PC-9 (cell line): ENCODE data around the gene SIK2. TPM values are rescaled to one million over a fixed set of nuclear protein-coding genes. Genes with fewer than 3 reads are reported as not detected.

Experiments used
- BruUV-seq: library from RNA; stranded (reverse); fragments of 400-500 nt; replicated peaks from 2 replicates; lab custom pipeline; 2021; lab: Mats Ljungman, UMichigan
- CTCF ChIA-PET: fragments of 300-600 bp; sonication (Branson Sonifier 250); formaldehyde crosslinking; loops from one replicate; lab custom pipeline; 2022; ENCODE audit warnings: antibody characterized with exemption; lab: Charles Lee
- POLR2A ChIA-PET: fragments of 300-600 bp; sonication (Branson Sonifier 250); formaldehyde crosslinking; loops from one replicate; lab custom pipeline; 2022; ENCODE audit warnings: antibody characterized with exemption; ENCODE audit not compliant: unreplicated experiment; lab: Charles Lee
- DNase-seq, 2 experiments: peaks; one replicate each; pipeline versions ENCODE4 v3.0.0 to v3.0.0-alpha.2; 2015 to 2022; ENCODE audit warnings: mixed read lengths in 1 of 2
- H2AFZ ChIP-seq: fragments of 200-600 bp; sonication (generic); 2 replicates; pipeline ENCODE4 v1.8.1; 2017; ENCODE audit warnings: antibody characterized with exemption
- H3F3A ChIP-seq: fragments of 200-600 bp; sonication (generic); 2 replicates; pipeline ENCODE4 v1.8.1; 2017; ENCODE audit warnings: antibody characterized with exemption, mild to moderate bottlenecking, low read depth; ENCODE audit not compliant: insufficient read depth
- H3K27ac ChIP-seq: fragments of 200-600 bp; sonication (generic); 2 replicates; pipeline ENCODE4 v1.6.1; 2016; ENCODE audit warnings: mixed run types
- H3K27me3 ChIP-seq: fragments of 200-600 bp; sonication (generic); 2 replicates; pipeline ENCODE4 v1.6.1; 2016; ENCODE audit warnings: low read depth, mixed run types; ENCODE audit not compliant: insufficient read depth
- H3K36me3 ChIP-seq: fragments of 200-600 bp; sonication (generic); 2 replicates; pipeline ENCODE4 v1.6.1; 2016; ENCODE audit warnings: low read depth, mixed run types
- H3K4me1 ChIP-seq: fragments of 200-600 bp; sonication (generic); replicated peaks from 2 replicates; pipeline ENCODE4 v1.6.1; 2016; ENCODE audit warnings: mixed run types; ENCODE audit not compliant: insufficient read depth
- H3K4me2 ChIP-seq: fragments of 200-600 bp; sonication (generic); 2 replicates; pipeline ENCODE4 v1.6.1; 2017; ENCODE audit warnings: mixed run types
- H3K4me3 ChIP-seq: fragments of 200-600 bp; sonication (generic); 2 replicates; pipeline ENCODE4 v1.6.1; 2016; ENCODE audit warnings: mixed run types
- H3K79me2 ChIP-seq: fragments of 200-600 bp; sonication (generic); 2 replicates; pipeline ENCODE4 v1.6.1; 2017; ENCODE audit warnings: low read depth, mixed run types
- H3K9me2 ChIP-seq: fragments of 200-600 bp; sonication (generic); 2 replicates; pipeline ENCODE4 v1.8.1; 2017; ENCODE audit warnings: mild to moderate bottlenecking; ENCODE audit not compliant: insufficient read depth
- H3K9me3 ChIP-seq: fragments of 200-600 bp; sonication (generic); 2 replicates; pipeline ENCODE4 v1.8.1; 2016; ENCODE audit warnings: low read depth; ENCODE audit not compliant: insufficient read depth
- H4K20me1 ChIP-seq: fragments of 200-600 bp; sonication (generic); 2 replicates; pipeline ENCODE4 v1.8.1; 2017; ENCODE audit not compliant: insufficient read depth
- CTCF ChIP-seq: fragments of 200-600 bp; sonication (generic); conservative IDR thresholded peaks from 2 replicates; pipeline ENCODE4 v1.6.1; 2017; ENCODE audit warnings: mixed run types, antibody characterized with exemption, mild to moderate bottlenecking, moderate library complexity
- EZH2 ChIP-seq: fragments of 200-600 bp; sonication (generic); IDR thresholded peaks from 2 replicates; pipeline ENCODE4 v1.8.0; 2017; ENCODE audit warnings: antibody characterized with exemption, low read depth
- intact Hi-C: fragments of 100-400 bp; cut with micrococcal nuclease; formaldehyde crosslinking; loops from one replicate; pipeline ENCODE4 v1.10.0; 2022; ENCODE audit not compliant: unreplicated experiment
- total RNA-seq: library from RNA; stranded (reverse); gene quantifications from 2 replicates; pipeline ENCODE4 v1.2.3, GENCODE V29; 2021

The SIK2 gene
- total RNA-seq, 1 experiment from 2014 or later, result 16.2 TPM

GRCh38 chr11:111592491-111592890 is 9.8 kb upstream of the SIK2 start:
- no peaks in the 10 kb centered on the region for H4K20me1 ChIP-seq
- no peaks in the 10 kb centered on the region; the same call in 1 of the 2 replicates for H3K9me3 ChIP-seq
- no peak overlapping the region for H3K27ac ChIP-seq
- DNase-seq, result no peak
- H2AFZ ChIP-seq, result no peak overlapping the region
- H3K36me3 ChIP-seq, result no peaks in the 10 kb centered on the region
- H3K4me3 ChIP-seq, result no peak overlapping the region
- BruUV-seq, result no TSS peak
- ChIA-PET POLR2A (no interaction called here), CTCF (no interaction called here)
- H3K79me2 ChIP-seq, result no peaks in the 10 kb centered on the region
- H3F3A ChIP-seq, result no peaks in the 10 kb centered on the region
- H3K9me2 ChIP-seq, result no peaks in the 10 kb centered on the region
- no peak for TF ChIP-seq CTCF
- no peak for TF ChIP-seq EZH2
- H3K4me1 ChIP-seq, result no peaks in the 10 kb centered on the region
- no peak overlapping the region for H3K4me2 ChIP-seq
- intact Hi-C loops, result no loop called here
- no peaks in the 10 kb centered on the region for H3K27me3 ChIP-seq

- H3K9me2 ChIP-seq, result no peaks in the 10 kb centered on the region
- H3F3A ChIP-seq, result peaks cover 7% of the 10 kb centered on the region; the same call in 1 of the 2 replicates
- H3K4me3 ChIP-seq, result no peak overlapping the region
- no peak overlapping the region for H2AFZ ChIP-seq
- BruUV-seq, result no TSS peak
- no peaks in the 10 kb centered on the region for H4K20me1 ChIP-seq
- CTCF ChIA-PET, result no interaction called here
- no peaks in the 10 kb centered on the region for H3K27me3 ChIP-seq
- no peaks in the 10 kb centered on the region for H3K36me3 ChIP-seq
- POLR2A ChIA-PET, result no interaction called here
- intact Hi-C loops, result no loop called here
- no peak overlapping the region for H3K27ac ChIP-seq
- H3K79me2 ChIP-seq, result no peaks in the 10 kb centered on the region
- H3K4me2 ChIP-seq, result no peak overlapping the region
- no peak for TF ChIP-seq EZH2
- no peak for TF ChIP-seq CTCF
- H3K4me1 ChIP-seq, result peaks cover 3% of the 10 kb centered on the region
- no peaks in the 10 kb centered on the region; the same call in 1 of the 2 replicates for H3K9me3 ChIP-seq
- no peak for DNase-seq
These were observed 5.9 kb upstream of the SIK2 start for GRCh38 chr11:111596319-111596718.

- Histone ChIP-seq H3F3A (peaks cover 12% of the 10 kb centered on the region; the same call in 1 of the 2 replicates), H3K9me3 (no peaks in the 10 kb centered on the region; the same call in 1 of the 2 replicates), H4K20me1 (peaks cover 1% of the 10 kb centered on the region; the same call in 1 of the 2 replicates), H3K27ac (no peak overlapping the region), H2AFZ (no peak overlapping the region), H3K36me3 (no peaks in the 10 kb centered on the region), H3K4me2 (no peak overlapping the region), H3K4me1 (peaks cover 8% of the 10 kb centered on the region), H3K4me3 (no peak overlapping the region), H3K9me2 (no peaks in the 10 kb centered on the region), H3K79me2 (peaks cover 7% of the 10 kb centered on the region), H3K27me3 (no peaks in the 10 kb centered on the region)
- intact Hi-C loops, result no loop called here
- ChIA-PET POLR2A (interaction anchor here (0.6 kb wide), 1 partner anchor 147 kb away, joined by 7 read pairs; no protein-coding TSS in a partner anchor), CTCF (no interaction called here)
- TF ChIP-seq CTCF (no peak), EZH2 (no peak)
- no TSS peak for BruUV-seq
- DNase-seq, result peak in 1 of 2 experiments; percentile 15
These were observed 4.1 kb upstream of the SIK2 start for GRCh38 chr11:111598148-111598547.
